SU-DHL-6 (cell line): Measurements from ENCODE around the gene KLHL25.

Source experiments
- H2AFZ ChIP-seq: fragments of 200-600 bp; sonication (generic); 2 replicates; pipeline ENCODE4 v1.6.1; 2014; ENCODE audit warnings: low read depth, mild to moderate bottlenecking, moderate library complexity, mixed read lengths, antibody characterized with exemption, low read length; ENCODE audit not compliant: severe bottlenecking
- H3F3A ChIP-seq: fragments of 200-600 bp; shearing (Covaris generic); 2 replicates; pipeline ENCODE4 v1.6.0; 2016; ENCODE audit warnings: antibody characterized with exemption, mild to moderate bottlenecking; ENCODE audit not compliant: insufficient read depth
- H3K27ac ChIP-seq: fragments of 200-600 bp; sonication (generic); 2 replicates; pipeline ENCODE4 v1.5.1; 2016; ENCODE audit warnings: low read depth, mild to moderate bottlenecking, low read length, moderate library complexity, mixed read lengths
- H3K27me3 ChIP-seq: fragments of 200-600 bp; sonication (generic), shearing (Covaris generic); 2 replicates; pipeline ENCODE4 v1.6.0; 2014; ENCODE audit warnings: mild to moderate bottlenecking, low read length
- H3K36me3 ChIP-seq: fragments of 200-600 bp; sonication (generic); 2 replicates; pipeline ENCODE4 v1.6.1; 2014; ENCODE audit warnings: mild to moderate bottlenecking, low read length, mixed read lengths
- H3K4me2 ChIP-seq: fragments of 300-600, 200-600 bp; shearing (Covaris generic), sonication (generic); 2 replicates; pipeline ENCODE4 v1.6.0; 2014; ENCODE audit warnings: low read length, low read depth, mild to moderate bottlenecking; ENCODE audit not compliant: poor library complexity, severe bottlenecking
- H3K4me3 ChIP-seq: fragments of 200-600 bp; sonication (generic); 2 replicates; pipeline ENCODE4 v1.5.1; 2014; ENCODE audit warnings: antibody characterized with exemption, low read length, mild to moderate bottlenecking, mixed read lengths; ENCODE audit not compliant: insufficient read depth, poor library complexity, severe bottlenecking
- H3K79me2 ChIP-seq: fragments of 200-600 bp; sonication (generic); 2 replicates; pipeline ENCODE4 v1.6.1; 2014; ENCODE audit warnings: mild to moderate bottlenecking, low read length, moderate library complexity; ENCODE audit not compliant: insufficient read depth
- H3K9ac ChIP-seq: fragments of 200-600 bp; sonication (generic); 2 replicates; pipeline ENCODE4 v1.7.0; 2014; ENCODE audit warnings: mild to moderate bottlenecking, low read length
- H3K9me2 ChIP-seq: fragments of 200-600 bp; sonication (generic); replicated peaks from 2 replicates; pipeline ENCODE4 v1.6.1; 2014; ENCODE audit warnings: low read length; ENCODE audit not compliant: insufficient read depth
- H3K9me3 ChIP-seq: fragments of 200-600 bp; sonication (generic); 2 replicates; pipeline ENCODE4 v1.6.1; 2014; ENCODE audit warnings: low read length, mixed read lengths; ENCODE audit not compliant: insufficient read depth
- H4K20me1 ChIP-seq: fragments of 200-600 bp; sonication (generic); 2 replicates; pipeline ENCODE4 v1.6.1; 2014; ENCODE audit warnings: low read depth, mild to moderate bottlenecking, antibody characterized with exemption, low read length, moderate library complexity, mixed read lengths
- CTCF ChIP-seq: fragments of 200-600 bp; sonication (generic); IDR thresholded peaks from one replicate; pipeline ENCODE4 v1.5.1; 2017; ENCODE audit warnings: antibody characterized with exemption, mild to moderate bottlenecking, low read length, moderate library complexity; ENCODE audit not compliant: insufficient read depth, poor library complexity, severe bottlenecking
- EZH2phosphoT487 ChIP-seq: fragments of 200-600 bp; sonication (generic), shearing (Covaris generic); conservative IDR thresholded peaks from 2 replicates; pipeline ENCODE4 v1.6.1; 2018; ENCODE audit warnings: mild to moderate bottlenecking, antibody characterized with exemption, low read length, moderate library complexity, mixed read lengths

KLHL25 gene

GRCh38 chr15:85748729-85749128, 46.0 kb downstream of the KLHL25 start:
- H4K20me1 ChIP-seq: no peaks in the 10 kb centered on the region; the same call in 1 of the 2 replicates
- H3K4me3 ChIP-seq: no peak overlapping the region
- TF ChIP-seq EZH2phosphoT487: no peak
- no peak for TF ChIP-seq CTCF
- H3F3A ChIP-seq: peaks cover 14% of the 10 kb centered on the region; the same call in 1 of the 2 replicates
- no peak overlapping the region for H3K4me2 ChIP-seq
- no peaks in the 10 kb centered on the region for H3K9me2 ChIP-seq
- peaks cover 27% of the 10 kb centered on the region for H3K36me3 ChIP-seq
- H2AFZ ChIP-seq: no peak overlapping the region
- no peaks in the 10 kb centered on the region for H3K27me3 ChIP-seq
- H3K79me2 ChIP-seq: no peaks in the 10 kb centered on the region
- H3K9me3 ChIP-seq: no peaks in the 10 kb centered on the region
- H3K27ac ChIP-seq: no peak overlapping the region
- no peak overlapping the region for H3K9ac ChIP-seq

- peaks cover 31% of the 10 kb centered on the region for H3K36me3 ChIP-seq
- H3K27ac ChIP-seq: no peak overlapping the region
- H3K9me2 ChIP-seq: no peaks in the 10 kb centered on the region
- H3K79me2 ChIP-seq: no peaks in the 10 kb centered on the region
- H4K20me1 ChIP-seq: no peaks in the 10 kb centered on the region; the same call in 1 of the 2 replicates
- no peak overlapping the region for H3K4me3 ChIP-seq
- H3K4me2 ChIP-seq: no peak overlapping the region
- TF ChIP-seq CTCF: no peak
- TF ChIP-seq EZH2phosphoT487: no peak
- H3K9me3 ChIP-seq: no peaks in the 10 kb centered on the region
- H3K9ac ChIP-seq: no peak overlapping the region
- H2AFZ ChIP-seq: no peak overlapping the region
- peaks cover 14% of the 10 kb centered on the region; the same call in 1 of the 2 replicates for H3F3A ChIP-seq
- no peaks in the 10 kb centered on the region for H3K27me3 ChIP-seq
These were observed 46.5 kb downstream of the KLHL25 start for GRCh38 chr15:85748176-85748575.

- no peak overlapping the region for H3K4me2 ChIP-seq
- H3K27me3 ChIP-seq: no peaks in the 10 kb centered on the region
- H3K9ac ChIP-seq: no peak overlapping the region
- H2AFZ ChIP-seq: no peak overlapping the region
- H4K20me1 ChIP-seq: no peaks in the 10 kb centered on the region; the same call in 1 of the 2 replicates
- no peak overlapping the region for H3K27ac ChIP-seq
- no peaks in the 10 kb centered on the region for H3K9me3 ChIP-seq
- TF ChIP-seq EZH2phosphoT487 (no peak), CTCF (no peak)
- no peak overlapping the region for H3K4me3 ChIP-seq
- no peaks in the 10 kb centered on the region for H3K79me2 ChIP-seq
- H3F3A ChIP-seq: peaks cover 14% of the 10 kb centered on the region; the same call in 1 of the 2 replicates
- peaks cover 43% of the 10 kb centered on the region for H3K36me3 ChIP-seq
- no peaks in the 10 kb centered on the region for H3K9me2 ChIP-seq
These were observed 48.1 kb downstream of the KLHL25 start for GRCh38 chr15:85746641-85747040.
